Subcutaneous adipose tissue (tissue), 4 donors: ENCODE measurements around the gene SNTB2. TPM values are rescaled to one million over a fixed set of nuclear protein-coding genes. Genes with fewer than 3 reads are reported as not detected.

Experiments used
- total RNA-seq, 4 donors: library from RNA; depleted of rRNA; stranded (reverse); fragments of >200 nt; gene quantifications; one replicate each; pipeline ENCODE4 v1.1.0, GENCODE V29; 2016
- TF ChIP-seq, protein P1 (sequence below): fragments of 450-650 bp; IDR thresholded peaks from one replicate; pipeline ENCODE4 v1.5.1; 2016; ENCODE audit warnings: low read depth, mild to moderate bottlenecking, control low read depth, antibody characterized with exemption, moderate library complexity

The SNTB2 gene
- total RNA-seq, 4 donors from 2014 or later: 29.6 to 64.2 (median 47.1) TPM

DNA sequence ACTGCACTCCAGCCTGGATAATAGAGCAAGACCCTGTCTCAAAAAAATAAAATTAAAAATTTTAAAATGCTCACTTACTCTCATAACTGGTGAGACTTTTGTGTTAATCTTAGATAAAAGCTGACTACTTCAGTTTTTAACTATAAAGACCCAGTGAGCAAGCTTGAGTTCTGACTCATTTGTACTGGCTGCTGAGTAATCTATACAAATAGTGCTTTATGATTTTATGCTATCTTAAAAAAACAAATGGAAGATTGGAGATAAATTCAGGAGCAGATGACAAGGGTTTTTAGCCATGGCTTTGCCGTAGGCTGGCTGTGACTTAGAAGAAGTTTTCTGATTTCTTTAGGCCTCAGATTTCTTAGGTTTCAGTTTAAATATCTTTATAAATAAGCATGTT, 30.5 kb downstream of the SNTB2 start:
- TF ChIP-seq, protein P1, sequence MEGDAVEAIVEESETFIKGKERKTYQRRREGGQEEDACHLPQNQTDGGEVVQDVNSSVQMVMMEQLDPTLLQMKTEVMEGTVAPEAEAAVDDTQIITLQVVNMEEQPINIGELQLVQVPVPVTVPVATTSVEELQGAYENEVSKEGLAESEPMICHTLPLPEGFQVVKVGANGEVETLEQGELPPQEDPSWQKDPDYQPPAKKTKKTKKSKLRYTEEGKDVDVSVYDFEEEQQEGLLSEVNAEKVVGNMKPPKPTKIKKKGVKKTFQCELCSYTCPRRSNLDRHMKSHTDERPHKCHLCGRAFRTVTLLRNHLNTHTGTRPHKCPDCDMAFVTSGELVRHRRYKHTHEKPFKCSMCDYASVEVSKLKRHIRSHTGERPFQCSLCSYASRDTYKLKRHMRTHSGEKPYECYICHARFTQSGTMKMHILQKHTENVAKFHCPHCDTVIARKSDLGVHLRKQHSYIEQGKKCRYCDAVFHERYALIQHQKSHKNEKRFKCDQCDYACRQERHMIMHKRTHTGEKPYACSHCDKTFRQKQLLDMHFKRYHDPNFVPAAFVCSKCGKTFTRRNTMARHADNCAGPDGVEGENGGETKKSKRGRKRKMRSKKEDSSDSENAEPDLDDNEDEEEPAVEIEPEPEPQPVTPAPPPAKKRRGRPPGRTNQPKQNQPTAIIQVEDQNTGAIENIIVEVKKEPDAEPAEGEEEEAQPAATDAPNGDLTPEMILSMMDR: no peak

DNA sequence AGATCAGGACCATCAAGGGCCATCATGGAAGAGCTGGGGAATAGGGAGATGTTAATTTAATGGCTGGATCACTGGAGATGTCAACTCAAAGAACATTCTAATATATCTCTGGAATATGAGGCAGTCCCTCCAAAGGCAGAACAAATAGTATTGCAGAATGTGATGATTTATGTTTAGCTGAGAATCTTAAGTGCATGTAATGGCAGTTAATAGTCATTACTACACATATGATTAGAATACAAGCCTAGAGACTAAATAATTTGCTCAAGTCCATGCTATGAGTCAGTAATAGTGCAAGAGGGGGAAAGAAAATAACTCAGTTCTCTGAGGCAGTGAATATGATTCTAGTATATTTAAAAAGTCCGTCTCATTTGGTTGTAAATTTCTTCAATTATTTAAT, 32.3 kb downstream of the SNTB2 start:
- TF ChIP-seq, protein P1: no peak

DNA sequence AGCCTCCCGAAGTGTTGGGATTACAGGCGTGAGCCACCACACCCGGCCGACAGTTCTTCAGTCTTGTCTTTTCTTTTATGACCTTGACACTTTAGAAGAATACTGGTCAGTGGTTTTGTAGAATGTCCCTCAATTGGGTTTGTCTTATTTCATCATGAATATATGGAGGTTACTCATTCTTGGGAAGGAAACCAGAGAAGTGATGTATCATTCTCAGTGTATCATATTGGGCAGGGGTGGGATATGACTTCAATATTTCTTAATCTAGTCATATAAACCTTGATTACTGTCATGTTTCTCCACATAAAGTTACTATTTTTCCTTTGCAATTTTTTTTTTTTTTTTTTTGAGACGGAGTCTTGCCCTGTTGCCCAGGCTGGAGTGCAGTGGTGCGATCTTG, 36.9 kb downstream of the SNTB2 start:
- TF ChIP-seq, protein P1: no peak

DNA sequence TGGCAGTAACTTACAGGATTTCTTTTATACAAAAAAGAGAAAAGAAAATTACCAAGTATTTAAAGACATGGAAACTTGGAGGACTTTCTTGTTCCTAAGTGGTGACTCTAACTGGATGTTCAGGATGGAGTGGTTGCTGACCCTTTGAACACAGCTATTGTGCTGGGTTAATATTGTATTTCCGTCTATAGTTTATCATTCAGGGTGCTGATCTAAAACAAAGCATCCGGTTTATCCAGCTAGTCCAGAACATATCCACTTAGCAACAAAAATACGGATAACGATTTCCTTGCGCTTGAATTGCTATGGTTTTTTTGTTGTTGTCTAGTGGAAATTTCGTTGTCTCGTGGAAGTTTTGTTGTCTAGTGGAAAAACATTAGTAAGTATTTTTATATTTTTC, 38.2 kb downstream of the SNTB2 start:
- TF ChIP-seq, protein P1: no peak

DNA sequence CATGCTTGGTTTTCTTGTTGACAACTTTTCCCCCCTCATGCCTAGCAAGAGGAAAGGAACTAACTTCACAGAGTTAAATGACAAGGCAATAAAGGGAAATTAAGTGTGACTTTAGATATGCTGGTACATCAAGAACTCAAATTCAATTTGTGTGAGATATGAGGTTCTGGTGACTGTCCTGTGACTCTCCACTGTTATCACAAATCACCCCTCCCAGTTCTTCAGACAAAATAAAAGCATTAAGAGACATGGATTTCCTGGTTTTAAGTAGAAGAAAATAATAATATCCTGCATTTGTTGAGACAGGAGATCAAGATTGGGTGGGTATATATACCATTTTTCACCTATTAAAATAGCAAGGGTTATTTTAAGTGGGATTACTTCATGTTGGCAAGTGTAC, 46.2 kb downstream of the SNTB2 start:
- TF ChIP-seq, protein P1: no peak

DNA sequence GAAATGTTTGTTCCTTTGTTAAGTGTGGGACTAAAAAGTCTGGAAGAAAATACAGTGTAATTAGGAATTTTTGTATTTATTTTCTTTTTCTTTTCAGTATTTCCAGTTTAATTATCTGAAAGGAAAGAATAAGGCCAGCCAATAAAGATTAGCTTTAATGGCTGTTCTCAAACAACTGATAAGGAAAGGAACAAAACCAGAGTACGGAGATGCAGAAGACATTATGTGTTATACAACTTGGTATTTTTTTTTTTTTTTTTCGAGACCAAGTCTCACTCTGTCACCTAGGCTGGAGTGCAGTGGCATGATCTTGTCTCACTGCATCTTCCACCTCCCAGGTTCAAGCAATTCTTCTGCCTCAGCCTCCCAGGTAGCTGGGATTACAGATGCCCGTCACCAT, 47.5 kb downstream of the SNTB2 start:
- TF ChIP-seq, protein P1: no peak

DNA sequence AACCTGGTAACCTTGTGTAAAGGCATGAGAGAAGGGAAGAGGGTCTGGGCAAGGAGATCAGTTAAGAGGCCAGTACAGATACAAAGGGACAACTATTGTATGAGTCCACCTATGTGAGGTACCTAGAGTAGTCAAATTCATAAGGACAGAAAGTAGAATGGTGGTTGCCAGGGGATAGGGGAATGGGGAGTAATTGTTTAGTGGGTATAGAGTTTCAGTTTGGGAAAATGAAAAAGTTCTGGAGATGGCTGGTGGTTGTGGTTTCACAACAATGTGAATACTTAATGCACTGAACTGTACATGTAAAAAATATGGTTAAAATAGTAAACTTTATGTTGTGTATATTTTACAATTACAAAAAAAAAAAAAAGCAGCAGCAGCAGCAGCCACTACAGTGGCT, 49.4 kb downstream of the SNTB2 start:
- TF ChIP-seq, protein P1: no peak

DNA sequence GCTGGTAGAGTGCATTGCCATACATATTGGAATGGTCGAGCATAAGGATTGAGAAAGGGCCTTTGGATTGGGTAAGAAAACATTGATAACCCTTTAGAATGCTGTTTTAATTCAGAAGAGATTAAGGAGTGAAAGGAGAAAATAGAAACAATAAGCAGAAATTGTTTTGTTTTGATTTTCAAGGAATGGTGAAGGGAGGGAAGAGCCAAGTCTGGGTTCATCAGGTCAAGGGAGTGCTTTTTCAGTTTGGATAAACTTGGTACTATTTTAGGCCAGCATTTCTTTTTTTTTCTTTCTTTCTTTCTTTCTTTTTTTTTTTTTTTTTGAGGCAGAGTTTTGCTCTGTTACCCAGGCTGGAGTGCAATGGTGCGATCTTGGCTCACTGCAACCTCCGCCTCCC, 50.3 kb downstream of the SNTB2 start:
- TF ChIP-seq, protein P1: no peak
